ENCODE results near the gene ZNRD2. TPM values are rescaled to one million over a fixed set of nuclear protein-coding genes. Genes with fewer than 3 reads are reported as not detected.

Gene ZNRD2
- total and polyA plus RNA-seq, 2 of the 8 experiments (the other 6 are each of a cell fraction or from before 2014, with no cell fraction given): 53.4 to 125 TPM

DNA sequence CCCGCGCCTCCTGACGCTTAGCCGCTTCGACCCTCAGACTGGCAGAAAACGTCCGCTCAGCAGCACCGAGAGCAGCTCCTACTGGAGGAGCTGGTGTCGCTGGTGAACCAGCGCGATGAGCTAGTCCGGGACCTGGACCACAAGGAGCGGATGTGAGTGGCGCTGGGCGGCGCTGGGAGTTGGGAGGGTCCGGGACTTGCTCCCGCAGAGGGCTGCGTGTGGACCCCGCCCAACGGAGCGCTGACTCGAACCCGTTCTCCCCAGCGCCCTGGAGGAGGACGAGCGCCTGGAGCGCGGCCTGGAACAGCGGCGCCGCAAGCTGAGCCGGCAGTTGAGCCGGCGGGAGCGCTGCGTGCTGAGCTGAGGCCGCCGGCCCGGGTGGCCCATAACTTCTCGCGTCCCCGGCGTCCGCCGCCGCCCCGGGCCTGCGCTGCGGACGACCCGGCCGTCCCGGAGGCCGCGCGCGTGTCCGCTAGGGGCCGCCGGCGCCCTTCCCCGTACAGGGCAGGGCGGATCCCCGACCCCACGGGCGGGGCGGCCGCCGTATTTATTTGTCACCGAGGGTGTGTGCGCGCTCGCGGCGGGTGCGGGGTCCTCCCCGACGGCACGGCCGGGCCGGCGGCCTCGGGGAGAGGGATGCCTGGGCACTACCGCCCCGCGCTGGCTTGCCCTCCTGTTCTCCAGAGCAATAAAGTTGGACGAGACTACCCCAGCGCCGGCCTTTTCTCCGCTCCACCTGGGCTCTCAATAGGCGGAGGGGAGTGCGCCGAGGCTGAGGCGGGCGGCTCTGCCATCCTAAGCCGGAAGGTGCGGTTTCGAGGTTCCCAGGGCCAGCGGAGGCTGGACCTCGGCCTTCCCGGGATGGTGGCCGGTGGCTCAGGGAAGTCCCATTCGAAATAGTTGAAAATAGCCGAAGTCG is 21.9 kb downstream of the ZNRD2 start (continued):
- no peak for TF ChIP-seq KDM5A (IDR thresholded peaks at IDR 0.05; ENCODE audit: low read length)
- TF ChIP-seq CHD2 (IDR thresholded peaks at IDR 0.05; ENCODE audit: low read length): 0 out of 2 replicates have a peak, but pooled peaks have one; percentile 19
- no peak for TF ChIP-seq HDAC2 (IDR thresholded peaks at IDR 0.05; ENCODE audit: borderline replicate concordance in 1 of 2, low read depth in 2 of 2, low read length in 2 of 2)
- peak; percentile 55 for TF ChIP-seq EZH2 (IDR thresholded peaks at IDR 0.05; ENCODE audit: low read depth, low read length, severe bottlenecking)
- TF ChIP-seq, protein P1, sequence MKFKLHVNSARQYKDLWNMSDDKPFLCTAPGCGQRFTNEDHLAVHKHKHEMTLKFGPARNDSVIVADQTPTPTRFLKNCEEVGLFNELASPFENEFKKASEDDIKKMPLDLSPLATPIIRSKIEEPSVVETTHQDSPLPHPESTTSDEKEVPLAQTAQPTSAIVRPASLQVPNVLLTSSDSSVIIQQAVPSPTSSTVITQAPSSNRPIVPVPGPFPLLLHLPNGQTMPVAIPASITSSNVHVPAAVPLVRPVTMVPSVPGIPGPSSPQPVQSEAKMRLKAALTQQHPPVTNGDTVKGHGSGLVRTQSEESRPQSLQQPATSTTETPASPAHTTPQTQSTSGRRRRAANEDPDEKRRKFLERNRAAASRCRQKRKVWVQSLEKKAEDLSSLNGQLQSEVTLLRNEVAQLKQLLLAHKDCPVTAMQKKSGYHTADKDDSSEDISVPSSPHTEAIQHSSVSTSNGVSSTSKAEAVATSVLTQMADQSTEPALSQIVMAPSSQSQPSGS (IDR thresholded peaks at IDR 0.05; ENCODE audit: low read length): no peak
- TF ChIP-seq KDM1A (IDR thresholded peaks at IDR 0.05; ENCODE audit: borderline replicate concordance, low read length): no peak
- peak in 1 of 2 experiments; percentile 49; a peak in 2 of 3 replicates for TF ChIP-seq POLR2A (IDR thresholded peaks at IDR 0.05; ENCODE audit: control extremely low read depth in 1 of 2, low read depth in 2 of 2, low read length in 2 of 2)
- no peak for TF ChIP-seq FOSL1 (IDR thresholded peaks at IDR 0.05; ENCODE audit: insufficient read depth, low read depth, low read length)
- no peak for TF ChIP-seq HDAC6 (IDR thresholded peaks at IDR 0.05; ENCODE audit: low read depth, low read length)
